Transverse colon (tissue), 4 donors: ENCODE measurements around the gene CAMSAP3. TPM values are rescaled to one million over a fixed set of nuclear protein-coding genes. Genes with fewer than 3 reads are reported as not detected.

Experiments used
- DNase-seq: peaks from one replicate; pipeline ENCODE4 v3.0.0-alpha.2; 2019
- H3K27ac ChIP-seq, 4 donors: fragments of 200-600 bp; sonication (generic); 2 replicates each; pipeline ENCODE4 v1.5.1; 2016 to 2018; ENCODE audit warnings: inconsistent platforms in 4 of 4
- H3K27me3 ChIP-seq: fragments of 200-600 bp; sonication (generic); 2 replicates; pipeline ENCODE4 v1.5.1; 2017; ENCODE audit warnings: inconsistent platforms
- H3K36me3 ChIP-seq, 4 donors: fragments of 200-600 bp; sonication (generic); 2 replicates each; pipeline ENCODE4 v1.5.1; 2017 to 2019; ENCODE audit warnings: inconsistent platforms in 4 of 4
- H3K4me1 ChIP-seq, 4 donors: fragments of 200-600 bp; sonication (generic); 2 replicates each; pipeline ENCODE4 v1.5.1; 2017 to 2020; ENCODE audit warnings: inconsistent platforms in 4 of 4
- H3K4me3 ChIP-seq, 4 donors: fragments of 200-600 bp; sonication (generic); 1 replicate in 1 of 4; 2 replicates in 3 of 4; pipeline versions ENCODE4 v1.5.1 to v1.6.1; 2017 to 2019; ENCODE audit warnings: inconsistent platforms in 4 of 4
- H3K9me3 ChIP-seq, 2 donors: fragments of 200-600 bp; sonication (generic); 2 replicates each; pipeline ENCODE4 v1.5.1; 2017 to 2019; ENCODE audit warnings: inconsistent platforms in 2 of 2
- CTCF ChIP-seq, 5 experiments: fragments of 200-600 bp in 3 of 5; fragments of 450-650 bp in 2 of 5; sonication (generic) in 3 of 5; IDR thresholded peaks; 1 replicate in 2 of 5; 2 replicates in 3 of 5; pipeline ENCODE4 v1.5.1; 2016 to 2017; ENCODE audit warnings: antibody characterized with exemption in 5 of 5, inconsistent platforms in 3 of 5, mild to moderate bottlenecking in 2 of 5, moderate library complexity in 1 of 5
- EP300 ChIP-seq: sonication (generic); formaldehyde crosslinking; IDR thresholded peaks from one replicate; pipeline ENCODE4 v1.6.1; 2017; ENCODE audit warnings: antibody characterized with exemption, low read depth
- POLR2A ChIP-seq: fragments of 450-650 bp; IDR thresholded peaks from one replicate; pipeline ENCODE4 v1.6.1; 2016; ENCODE audit warnings: antibody characterized with exemption, mild to moderate bottlenecking, moderate library complexity
- POLR2AphosphoS5 ChIP-seq, 3 donors: sonication (generic); formaldehyde crosslinking; IDR thresholded peaks; one replicate each; pipeline ENCODE4 v1.6.1; 2016; ENCODE audit warnings: antibody characterized with exemption in 3 of 3
- WGBS, 2 donors: methylation state at CpG; one replicate each; pipeline ENCODE4 v1.1.5; 2018; ENCODE audit warnings: low coverage in 1 of 2; 5-methylcytosine and 5-hydroxymethylcytosine counted together
- in situ Hi-C, 4 donors: fragments of 200-750 bp; cut with MboI; loops; one replicate each; pipeline versions ENCODE4 v1.15.0 to v1.15.1; 2017; ENCODE audit warnings: low sequenced_read_pairs in 3 of 4, low pct_ligation_motif_present in 1 of 4, low pct_unique_long_range_greater_than_20kb in 1 of 4
- intact Hi-C: fragments of 100-400 bp; cut with DNase I; formaldehyde crosslinking; loops from one replicate; pipeline ENCODE4 v1.15.1; 2023; ENCODE audit warnings: low total_unique reads
- total RNA-seq, 4 donors: library from RNA; depleted of rRNA; stranded (reverse); fragments of >200 nt; gene quantifications; one replicate each; pipeline ENCODE4 v1.1.0, GENCODE V29; 2016

Gene CAMSAP3
- total RNA-seq, 4 donors from 2014 or later, result 36.2 to 114 (median 61.6) TPM

DNA sequence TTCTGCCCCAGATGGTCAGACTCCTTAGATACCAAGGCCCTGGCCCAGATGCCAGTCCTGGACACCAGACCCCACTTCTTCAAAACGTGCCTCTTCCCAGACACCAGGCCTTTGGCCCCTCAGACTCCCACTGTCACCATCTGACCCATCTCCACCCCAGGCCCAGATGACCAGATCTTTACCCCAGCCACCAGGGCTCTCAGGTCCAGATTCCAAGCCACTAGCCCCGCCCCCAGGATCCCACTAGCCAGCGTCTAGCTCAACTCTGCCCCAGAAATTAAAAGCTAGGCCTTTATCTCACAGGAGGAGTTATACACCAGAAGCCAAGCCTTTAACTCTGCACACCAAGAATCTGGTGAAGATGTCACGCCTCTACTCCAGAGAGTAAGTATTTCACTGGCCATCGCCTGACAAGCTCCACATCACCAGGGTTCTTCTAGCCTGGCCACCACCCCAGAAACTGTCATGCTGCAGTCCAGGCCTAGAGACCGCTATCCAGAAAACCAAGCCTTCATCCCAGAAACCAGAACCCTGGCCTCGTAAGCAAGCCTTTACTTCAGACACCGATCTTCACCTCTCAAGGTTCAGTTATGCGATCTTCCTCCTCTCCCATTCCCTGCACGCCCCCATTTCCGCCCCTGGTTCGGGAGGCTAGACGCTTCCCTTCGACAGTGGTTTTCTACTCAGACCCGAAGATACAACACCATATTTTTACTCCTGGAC lies 33.1 kb downstream of the CAMSAP3 start:
- peak overlapping the region; percentile 78 to 90 (median 84) for H3K27ac ChIP-seq
- 0 to 4% methylated on average over 8 to 14 of the region's 15 CpGs for WGBS, 2 donors
- intact Hi-C loops, result loop anchor here (10.0 kb wide), 1 partner anchor 1204 kb away; the partner anchor contains the start of gene KHSRP

DNA sequence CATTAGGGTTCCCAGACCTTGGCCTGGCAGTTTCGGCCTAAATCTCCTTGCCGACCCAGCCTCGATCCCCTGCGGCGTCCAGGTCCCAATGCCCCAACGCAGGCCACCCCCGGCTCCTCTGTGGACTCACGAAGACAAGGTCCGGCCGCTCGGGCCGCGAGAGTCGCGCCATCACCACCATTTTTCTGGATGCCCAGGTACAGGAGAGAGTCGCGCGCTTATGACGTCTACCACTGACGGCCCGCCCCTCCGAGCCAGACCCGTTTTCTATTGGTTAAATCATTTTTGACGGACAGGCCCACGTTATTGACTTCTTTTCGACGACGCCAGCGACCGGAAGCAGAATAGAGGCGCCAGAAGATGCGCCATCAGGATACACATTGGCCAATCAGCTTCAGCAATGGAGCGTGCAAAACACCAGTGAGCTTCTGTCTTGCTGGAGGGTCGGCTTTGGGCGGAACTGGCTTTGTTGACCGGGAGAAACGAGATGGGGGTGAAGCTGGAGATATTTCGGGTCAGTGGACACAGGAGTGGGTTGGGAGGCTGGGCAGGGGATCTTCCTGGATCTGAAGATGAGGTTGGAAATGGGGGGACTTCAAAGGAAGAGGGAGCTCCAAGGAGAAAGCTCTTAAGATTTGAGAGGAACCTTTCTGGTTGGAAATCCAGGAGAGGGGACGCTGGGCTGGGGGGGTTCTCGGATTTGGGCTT lies 33.8 kb downstream of the CAMSAP3 start, which contains the start of the genes PET100 and XAB2:
Gene PET100 (plus strand): TSS at position 447 of the 708 bp plus-strand sequence. CDS start 41 bp downstream, at position 488.
Gene XAB2 (minus strand): TSS at position 199 of the 708 bp plus-strand sequence. CDS start 18 bp downstream, at position 181.
- in situ Hi-C loops (no loop called here), intact Hi-C loops (loop anchor here (10.0 kb wide), 1 partner anchor 1205 kb away; the partner anchor contains the start of gene KHSRP)
- peak; percentile 97 for DNase-seq

More for the DNA sequence above, 33.1 kb downstream of the CAMSAP3 start:
- in situ Hi-C loops, result no loop called here
- Histone ChIP-seq H3K4me1 (peaks cover 15 to 29% (median 24%) of the 10 kb centered on the region in 4 donors), H3K9me3 (no peaks in the 10 kb centered on the region), H3K27me3 (no peaks in the 10 kb centered on the region), H3K4me3 (peak overlapping the region; percentile 68 to 99 (median 80)), H3K36me3 (no peaks in the 10 kb centered on the region)
- TF ChIP-seq POLR2A, result no peak
- no peak for TF ChIP-seq CTCF (IDR thresholded peaks at IDR 0.05)
- TF ChIP-seq EP300, result no peak
- no peak for TF ChIP-seq POLR2AphosphoS5 (IDR thresholded peaks at IDR 0.05)
- no peak for DNase-seq

DNA sequence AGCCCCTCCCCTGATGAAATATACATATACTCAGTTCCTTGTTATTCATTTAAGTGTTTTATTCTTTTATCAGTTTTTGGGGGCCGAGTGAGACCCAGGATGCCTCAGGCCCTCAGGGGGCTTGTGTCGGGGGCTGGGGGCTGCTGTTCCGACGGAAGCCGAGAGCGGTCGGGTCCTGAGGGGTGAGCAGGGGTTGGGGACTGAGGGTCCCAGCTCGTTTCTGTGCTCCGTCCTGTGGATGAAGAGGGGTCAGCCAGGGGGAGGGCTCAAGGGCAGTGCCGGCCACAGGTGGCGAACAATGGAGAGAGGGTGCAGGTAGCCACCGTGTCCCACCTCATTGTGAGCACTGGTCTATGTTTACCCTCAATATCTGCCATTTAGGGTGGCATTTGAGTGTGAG lies 35.9 kb downstream of the CAMSAP3 start:
- peaks cover 3% of the 10 kb centered on the region for H3K27me3 ChIP-seq
- no peaks in the 10 kb centered on the region for H3K9me3 ChIP-seq
- TF ChIP-seq EP300 (no peak), CTCF (IDR thresholded peaks at IDR 0.05) (no peak), POLR2AphosphoS5 (IDR thresholded peaks at IDR 0.05) (no peak), POLR2A (no peak)
- no peaks in the 10 kb centered on the region for H3K36me3 ChIP-seq
- peaks cover 15 to 30% (median 24%) of the 10 kb centered on the region in 4 donors for H3K4me1 ChIP-seq
- no peak overlapping the region for H3K4me3 ChIP-seq
- in situ Hi-C loops, result no loop called here
- H3K27ac ChIP-seq, result no peak overlapping the region
- no peak for DNase-seq
- intact Hi-C loops, result no loop called here
- WGBS, 2 donors, result 89% methylated on average over 12 of the region's 12 CpGs; no CpG with 5 or more reads in 1 of the 2 donors

More for the DNA sequence above, 33.8 kb downstream of the CAMSAP3 start, which contains the start of the genes PET100 and XAB2:
- peak within 1 kb of the TSS; percentile 68 to 99 (median 80) for H3K4me3 ChIP-seq
- WGBS, 2 donors, result 0 to 1% methylated on average over 8 to 40 of the region's 40 CpGs
- no peaks in the 10 kb centered on the region for H3K9me3 ChIP-seq
- TF ChIP-seq EP300, result no peak
- peak; percentile 64 for TF ChIP-seq POLR2A
- TF ChIP-seq POLR2AphosphoS5 (IDR thresholded peaks at IDR 0.05), result peak; percentile 58 to 76 (median 66)
- no peak for TF ChIP-seq CTCF (IDR thresholded peaks at IDR 0.05)
- peaks cover 15 to 29% (median 24%) of the 10 kb centered on the region in 4 donors for H3K4me1 ChIP-seq
- H3K27me3 ChIP-seq, result no peaks in the 10 kb centered on the region
- H3K27ac ChIP-seq, result peak within 1 kb of the TSS; percentile 78 to 90 (median 84)
- H3K36me3 ChIP-seq, result no peaks in the 10 kb centered on the region
